ENCODE measurements around the gene MED13L. TPM values are rescaled to one million over a fixed set of nuclear protein-coding genes. Genes with fewer than 3 reads are reported as not detected.

MED13L gene
- total and polyA plus RNA-seq, 2 of the 4 experiments (the other 2 are of a cell fraction): 17.9 to 49.1 TPM

DNA sequence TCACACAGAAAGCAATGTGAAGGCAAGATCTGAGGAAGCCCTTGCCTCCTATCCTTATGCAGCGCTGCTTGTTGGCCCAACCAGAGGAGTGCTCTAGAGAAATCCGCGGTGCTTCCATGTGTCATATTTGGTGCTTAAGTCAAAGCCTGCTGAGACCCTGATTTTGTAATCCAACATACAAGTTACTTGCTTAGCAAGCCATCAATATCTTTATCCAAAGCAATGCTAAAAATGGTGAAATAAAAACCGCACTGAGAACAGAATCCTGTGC is 250.0 kb downstream of the MED13L start:
- ChIA-PET POLR2A (ENCODE audit: unreplicated experiment) (no interaction called here), CTCF (interaction anchor here (0.6 kb wide), 1 partner anchor 43 kb away, joined by 3 read pairs; no protein-coding TSS in a partner anchor)
- no peak overlapping the region for H2BK15ac ChIP-seq (ENCODE audit: low read depth, low read length)
- H2BK5ac ChIP-seq (ENCODE audit: low read depth, low read length, poor library complexity, severe bottlenecking): no peak overlapping the region
- no peak for TF ChIP-seq POLR2A (IDR thresholded peaks at IDR 0.05; ENCODE audit: low read depth, low read length)
- TF ChIP-seq MXI1 (IDR thresholded peaks at IDR 0.05; ENCODE audit: borderline replicate concordance, low read depth, low read length): no peak
- peaks cover 3% of the 10 kb centered on the region for H3K9me1 ChIP-seq (ENCODE audit: insufficient read depth, low read length)
- WGBS, 2 experiments (ENCODE audit: extremely low coverage in 2 of 2, insufficient read length in 1 of 2): no CpG with 5 or more reads among the region's 4 CpGs
- H3K79me1 ChIP-seq (ENCODE audit: low read depth in 1 of 2, low read length in 2 of 2): peaks cover 26 to 62% of the 10 kb centered on the region in 2 experiments
- H3K9me3 ChIP-seq (ENCODE audit: control insufficient read depth, insufficient read depth, low read length): no peaks in the 10 kb centered on the region
- H3K9ac ChIP-seq (ENCODE audit: low read depth, low read length): no peak overlapping the region
- no TSS peak for BruUV-seq (replicated peaks)
- H2BK20ac ChIP-seq (ENCODE audit: low read depth, low read length): no peak overlapping the region
- H2AFZ ChIP-seq (replicated peaks; ENCODE audit: low read length, poor library complexity): no peak overlapping the region
- no peaks in the 10 kb centered on the region for H3K27me3 ChIP-seq (ENCODE audit: control insufficient read depth, insufficient read depth, low read length)
- H3K23ac ChIP-seq (ENCODE audit: low read depth, low read length): no peak overlapping the region
- no peak overlapping the region for H3K56ac ChIP-seq (ENCODE audit: extremely low read depth, insufficient read depth, low read length)
- DNase-seq: no peak
- H3K27ac ChIP-seq (ENCODE audit: insufficient read depth, low read length): no peak overlapping the region
- H3K4ac ChIP-seq (ENCODE audit: low read depth, low read length): no peak overlapping the region
- no peak overlapping the region for H4K8ac ChIP-seq (ENCODE audit: low read depth in 2 of 2, low read length in 2 of 2)
- H4K91ac ChIP-seq (ENCODE audit: insufficient read depth, low read depth, low read length): no peak overlapping the region
- peaks cover 33% of the 10 kb centered on the region; the same call in 1 of the 2 replicates for H4K20me1 ChIP-seq (ENCODE audit: insufficient read depth, low read length)
- no peak overlapping the region for H2AK9ac ChIP-seq (replicated peaks; ENCODE audit: low read depth, low read length, poor library complexity)
- intact Hi-C loops (cut with micrococcal nuclease): loop anchor here (5.0 kb wide), 1 partner anchor 155 kb away; no protein-coding TSS in a partner anchor
- no peak overlapping the region for H3K4me3 ChIP-seq (ENCODE audit: insufficient read depth, low read depth, low read length)
- H3K18ac ChIP-seq (ENCODE audit: low read depth, low read length): no peak overlapping the region
- no peaks in the 10 kb centered on the region for H3K36me3 ChIP-seq (ENCODE audit: control insufficient read depth, insufficient read depth, low read length)
- H3K4me2 ChIP-seq (ENCODE audit: low read depth, low read length): no peak overlapping the region
- H4K5ac ChIP-seq (ENCODE audit: low read depth, low read length): no peak overlapping the region
- in situ Hi-C loops (cut with MboI; ENCODE audit: low sequenced_read_pairs): no loop called here
- no peak overlapping the region for H3K14ac ChIP-seq (replicated peaks; ENCODE audit: low read depth, low read length)
- no peaks in the 10 kb centered on the region for H3K4me1 ChIP-seq (ENCODE audit: control insufficient read depth, insufficient read depth, low read length)
- H2BK120ac ChIP-seq (ENCODE audit: low read depth, low read length): no peak overlapping the region
- no peak overlapping the region for H2AK5ac ChIP-seq (ENCODE audit: low read depth, low read length)
- ATAC-seq (ENCODE audit: low read depth): no peak
- dilution Hi-C loops (cut with HindIII; ENCODE audit: low sequenced_read_pairs, unreplicated experiment): no loop called here
